GM12892 (cell line): ENCODE results near the gene ULK4.

Source experiments
- POLR2A ChIP-seq: IDR thresholded peaks from 2 replicates; pipeline ENCODE4 v1.6.1; 2011; ENCODE audit warnings: low read depth, low read length, control low read depth
- POLR2AphosphoS5 ChIP-seq: IDR thresholded peaks from 2 replicates; pipeline ENCODE4 v1.6.1; 2011; ENCODE audit warnings: low read depth, low read length, control low read depth

DNA sequence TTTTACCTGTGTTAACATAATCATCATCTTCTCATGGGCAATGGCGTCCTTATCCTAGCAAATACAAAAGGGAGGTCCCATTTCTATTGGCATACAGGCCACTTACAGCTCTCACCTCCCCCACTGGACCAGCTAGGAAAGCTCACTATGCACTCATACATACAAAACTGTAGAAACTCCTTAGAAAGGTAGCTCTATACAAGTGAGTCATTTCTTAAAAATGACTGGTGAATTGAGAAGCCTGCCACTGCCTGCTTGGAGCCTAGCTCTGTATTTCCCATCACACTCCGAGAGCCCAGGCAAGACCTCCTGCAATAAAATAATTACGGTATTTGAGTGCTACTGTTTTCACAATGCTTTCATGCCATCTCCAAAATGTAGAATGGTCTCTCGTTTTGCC is 321.8 kb downstream of the ULK4 start:
- no peak for TF ChIP-seq POLR2AphosphoS5
- no peak for TF ChIP-seq POLR2A
